UCSD-AML1 (cell line): ENCODE data around the gene TMCC2.
"Not testable (repeated sequence)": the region's sequence is repeated elsewhere in the genome, so short reads cannot be mapped to it uniquely, and the experiment has no call there.

Source experiments
- DNase-seq: peaks from one replicate; lab custom pipeline; 2025; ENCODE audit not compliant: unreplicated experiment; lab: John Stamatoyannopoulos, UW

Gene TMCC2

DNA sequence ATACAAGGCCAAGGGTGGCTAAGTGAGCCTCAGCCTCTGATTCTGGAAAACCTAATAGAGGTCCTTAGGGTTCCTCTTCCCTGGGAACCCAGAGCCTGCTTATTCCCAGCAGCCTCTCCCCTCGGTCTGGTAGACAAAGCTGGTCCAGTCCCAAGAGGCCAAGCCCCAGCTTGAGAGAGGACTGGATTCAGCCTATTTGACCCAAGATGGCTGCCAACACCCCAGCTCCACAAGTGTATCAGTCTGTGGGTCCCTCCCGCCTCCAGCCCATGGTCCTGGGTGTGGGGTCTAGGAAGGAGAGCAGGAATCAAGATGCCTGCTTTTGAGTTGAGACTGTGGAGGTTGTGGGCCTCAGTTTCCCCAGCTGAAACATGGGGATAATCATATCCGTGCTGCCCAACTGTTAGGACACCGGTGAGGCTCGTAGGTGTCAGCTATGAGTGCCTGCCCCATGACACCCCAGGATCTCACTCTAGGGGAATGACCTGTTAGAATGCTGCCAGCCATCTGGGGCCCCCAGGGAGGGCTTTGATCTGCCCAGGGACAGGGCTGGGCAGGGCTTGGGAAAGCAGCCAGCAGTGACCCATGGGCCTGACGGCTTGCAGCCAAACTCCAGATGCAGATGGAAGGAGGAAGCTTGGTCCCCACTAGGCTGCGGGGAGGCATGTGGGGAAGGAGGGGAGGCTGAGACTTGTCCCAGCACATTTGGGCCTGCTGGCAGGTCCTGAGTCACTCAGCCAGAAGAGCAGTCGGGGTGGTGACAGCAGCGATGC, 48.4 kb downstream of the TMCC2 start:
- DNase-seq = no peak

GRCh38 chr1:205276689-205277065, 48.9 kb downstream of the TMCC2 start:
- no peak for DNase-seq

DNA sequence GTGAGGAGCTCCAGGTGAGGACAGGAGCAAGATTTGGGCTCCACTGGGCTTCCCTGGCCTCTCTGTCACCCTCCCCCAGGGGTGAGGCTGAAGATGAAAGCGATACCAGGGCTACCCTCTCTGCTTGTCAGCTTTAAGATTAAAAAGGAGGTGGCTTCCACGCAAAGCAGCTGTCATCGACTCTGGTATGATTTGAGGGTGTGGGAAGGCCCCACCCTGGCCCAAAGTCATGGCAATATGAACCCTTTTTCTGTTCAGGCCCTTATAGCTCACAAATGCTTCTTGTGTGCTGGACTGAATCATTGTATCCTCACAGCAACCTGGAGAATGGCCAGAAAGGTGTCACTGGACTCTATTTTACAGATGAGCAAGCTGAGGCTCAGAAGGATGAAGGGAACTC, 52.2 kb downstream of the TMCC2 start:
- no peak for DNase-seq

- not testable (repeated sequence) for DNase-seq
These were observed 53.1 kb downstream of the TMCC2 start for GRCh38 chr1:205280666-205281395.

DNA sequence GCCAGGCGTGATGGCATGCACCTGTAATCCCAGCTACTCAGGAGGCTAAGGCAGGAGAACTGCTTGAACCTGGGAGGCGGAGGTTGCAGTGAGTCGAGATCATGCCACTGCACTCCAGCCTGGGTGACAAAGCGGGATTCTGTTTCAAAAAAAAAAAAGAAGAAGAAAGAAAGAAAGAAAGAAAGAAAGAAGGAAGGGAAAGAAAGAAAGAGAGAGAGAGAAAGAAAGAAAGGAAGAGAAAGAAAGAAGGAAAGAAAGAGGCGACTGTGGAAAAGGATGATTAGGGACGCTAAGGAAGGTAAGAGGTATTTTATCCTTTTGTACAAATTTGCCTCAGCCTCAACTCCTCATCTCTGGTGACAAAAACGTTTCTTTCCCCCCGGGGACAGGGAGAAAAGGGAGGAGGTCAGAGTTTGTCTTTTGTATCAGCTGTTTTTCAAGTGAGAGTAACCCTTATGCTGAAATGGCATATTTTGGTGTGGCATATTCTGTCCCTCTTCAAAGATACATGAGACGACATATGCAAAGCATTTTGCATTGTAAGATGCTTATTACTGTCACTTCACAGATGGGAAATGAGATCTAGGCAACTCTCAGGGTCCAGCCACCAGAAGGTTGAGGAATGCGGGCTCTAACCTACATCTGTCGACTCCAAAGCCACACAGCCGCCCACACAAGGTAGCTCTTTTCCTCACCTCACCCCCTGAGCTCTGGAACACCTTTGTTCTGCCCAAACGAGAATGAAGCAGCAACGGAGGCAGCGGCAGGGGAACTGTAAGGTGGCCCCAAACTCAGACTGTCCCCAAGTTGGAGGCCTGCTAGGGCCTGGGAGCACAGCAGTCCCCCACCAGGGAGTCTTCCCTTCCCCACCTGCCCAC, 55.8 kb downstream of the TMCC2 start:
- no peak for DNase-seq

DNA sequence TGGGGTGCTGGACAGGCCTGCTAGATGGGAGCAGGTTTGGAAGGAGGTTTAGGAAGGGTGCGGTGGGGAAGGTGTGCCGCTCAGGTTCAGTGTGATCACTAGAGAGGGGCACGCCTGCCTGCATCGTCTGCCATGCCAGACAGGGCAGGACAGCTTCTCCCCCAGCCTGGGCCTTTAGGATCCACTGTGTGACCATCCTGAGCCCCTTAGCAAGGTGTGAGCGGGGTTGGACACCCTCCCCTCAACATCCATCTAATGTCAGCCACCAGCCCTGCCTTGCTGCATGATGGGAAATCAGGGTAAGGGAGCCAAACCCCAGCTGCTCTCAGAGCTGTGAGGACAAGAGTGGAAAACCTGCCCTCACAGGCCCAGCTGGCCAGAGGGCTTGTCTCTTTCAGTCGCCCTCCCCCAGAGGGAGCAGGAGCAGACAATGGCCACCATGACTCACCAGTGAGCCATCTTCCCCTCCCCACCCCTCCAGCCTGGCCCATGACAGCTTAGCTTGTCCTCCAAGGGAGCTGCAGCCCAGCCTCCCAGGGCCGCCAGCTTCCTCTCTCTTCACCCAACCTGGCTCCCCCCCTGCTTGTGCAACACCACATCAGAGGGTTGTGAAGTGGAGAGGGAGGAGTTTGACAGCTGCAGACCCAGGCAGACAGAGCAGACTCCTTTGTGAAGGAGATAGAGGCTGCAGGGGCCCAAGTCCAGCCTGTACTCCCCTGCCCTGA, 56.8 kb downstream of the TMCC2 start:
- DNase-seq = peak; percentile 71

DNA sequence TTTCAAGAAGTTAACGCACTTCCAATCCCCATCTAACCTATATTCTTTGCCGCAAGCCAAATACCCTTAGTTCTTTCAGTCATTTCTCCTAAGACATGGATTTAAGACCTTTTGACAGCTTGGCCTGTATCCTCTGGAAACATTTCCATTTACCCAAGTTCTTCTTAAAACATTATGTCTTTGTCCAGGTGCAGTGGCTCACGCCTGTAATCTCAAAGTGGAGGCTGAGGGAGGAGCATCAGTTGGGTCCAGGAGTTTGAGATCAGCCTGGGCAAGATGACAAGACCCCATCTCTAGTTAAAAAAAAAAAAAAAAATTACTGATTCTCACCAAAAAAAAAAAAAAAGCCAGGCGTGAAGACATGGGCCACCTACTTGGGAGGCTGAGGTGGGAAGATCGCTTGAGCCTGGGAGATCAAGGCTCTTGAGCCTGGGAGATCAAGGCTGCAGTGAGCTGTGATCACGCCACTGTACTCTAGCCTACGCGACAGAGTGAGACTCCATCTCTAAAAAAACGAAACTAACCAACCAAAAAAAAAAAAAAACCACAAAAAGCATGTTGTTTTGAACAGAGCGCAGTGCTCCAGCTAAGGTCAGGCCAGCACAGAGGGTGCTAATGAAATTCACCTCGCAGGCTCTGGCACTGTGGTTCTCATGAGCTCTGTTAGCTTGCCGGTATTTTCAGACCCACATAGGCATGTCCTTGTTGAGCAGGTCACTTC, 57.8 kb downstream of the TMCC2 start:
- no peak for DNase-seq

- peak; percentile 25 for DNase-seq
These were observed 58.7 kb downstream of the TMCC2 start for GRCh38 chr1:205286335-205286950.

DNA sequence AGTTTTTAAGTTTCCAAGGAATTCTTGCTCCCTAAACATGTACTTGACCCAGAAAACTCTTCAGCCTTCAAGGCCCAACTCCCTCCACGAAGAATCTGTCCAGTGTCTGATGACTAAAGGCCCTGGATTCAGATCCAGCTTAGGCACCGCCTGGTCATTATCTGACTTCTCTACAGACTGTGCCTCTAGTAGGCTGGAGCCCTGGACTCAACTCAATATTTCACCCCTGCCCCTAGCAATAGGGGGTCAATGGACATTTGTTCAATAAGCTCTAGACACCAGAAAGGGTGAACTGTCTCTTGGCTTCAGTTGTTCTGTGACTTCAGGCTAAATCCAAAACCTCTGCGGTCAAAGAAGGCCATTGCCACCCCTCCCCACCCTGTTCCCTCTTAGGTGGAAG, 59.3 kb downstream of the TMCC2 start:
- no peak for DNase-seq

GRCh38 chr1:205287767-205288559, 60.2 kb downstream of the TMCC2 start:
- DNase-seq = peak; percentile 75

GRCh38 chr1:205291596-205291995, 63.9 kb downstream of the TMCC2 start:
- no peak for DNase-seq

DNA sequence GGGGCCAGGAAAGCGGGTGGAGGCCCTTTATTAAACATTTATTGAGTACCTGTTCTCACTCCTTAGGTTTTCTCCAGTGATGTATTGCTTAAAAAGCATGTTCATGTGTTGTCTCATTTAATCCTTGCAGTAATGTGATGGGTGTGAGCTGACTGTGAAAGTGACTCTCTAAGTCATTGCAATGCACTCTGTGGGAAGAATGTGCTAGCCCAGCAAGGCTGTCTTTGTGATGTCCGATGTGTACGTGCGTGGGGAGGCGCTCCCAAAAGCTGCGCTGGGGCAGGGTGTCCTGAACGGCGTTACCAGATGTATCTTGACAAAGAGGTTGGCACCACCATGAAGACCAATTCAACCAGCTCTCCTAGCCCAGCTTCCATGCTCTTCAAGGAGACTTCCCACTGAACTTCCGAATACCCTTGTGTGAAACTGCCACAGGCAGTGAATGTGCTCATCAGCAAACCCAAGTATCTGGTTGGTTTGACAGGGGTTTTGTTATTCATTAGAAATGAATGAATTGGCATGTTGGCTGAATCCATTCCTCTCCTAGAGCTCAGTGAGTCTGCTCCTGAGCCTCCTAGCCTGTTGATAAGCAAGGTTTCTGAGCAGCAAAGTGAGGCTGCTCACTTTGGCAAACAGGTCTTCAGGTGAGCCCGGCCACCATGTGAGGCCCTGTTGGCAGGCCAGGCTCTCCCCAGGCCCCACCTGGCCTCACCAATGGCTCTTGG, 65.8 kb downstream of the TMCC2 start:
- DNase-seq = no peak

GRCh38 chr1:205294175-205294917, 66.6 kb downstream of the TMCC2 start:
- DNase-seq = no peak

DNA sequence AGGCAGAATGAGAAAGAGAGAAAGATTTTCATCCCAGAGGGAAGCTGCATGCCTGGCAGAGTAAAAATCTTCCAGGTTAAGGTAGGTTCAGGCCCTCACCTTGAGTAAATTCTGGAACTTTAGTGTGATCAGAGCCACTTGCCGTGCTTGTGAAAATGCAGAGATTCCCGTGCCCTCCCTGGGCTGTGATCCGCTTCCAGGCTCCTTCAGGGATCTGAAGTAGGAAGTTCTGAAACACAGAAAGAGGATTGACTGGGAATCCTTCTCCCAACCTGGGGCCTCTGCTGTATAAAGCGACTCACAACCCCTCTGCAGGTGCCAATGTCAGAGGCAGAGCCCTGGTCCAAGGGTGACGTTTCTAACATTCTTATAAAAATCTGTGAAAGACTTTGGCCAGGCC, 67.2 kb downstream of the TMCC2 start:
- DNase-seq = no peak

GRCh38 chr1:205296154-205296553, 68.4 kb downstream of the TMCC2 start:
- DNase-seq = no peak

GRCh38 chr1:205297546-205298177, 69.9 kb downstream of the TMCC2 start:
- DNase-seq = not testable (repeated sequence)
